Upper lobe of right lung (tissue), 1 donor: Measurements from ENCODE around the gene COL13A1. TPM values are rescaled to one million over a fixed set of nuclear protein-coding genes. Genes with fewer than 3 reads are reported as not detected.

Experiments used
- ATAC-seq: fragments of 200-7000 bp; cut with Tn5 transposase; one replicate; pipeline ENCODE4 v1.9.1; 2020; ENCODE audit warnings: mild to moderate bottlenecking, moderate library complexity
- DNase-seq: peaks from one replicate; pipeline ENCODE4 v3.0.0-alpha.2; 2020
- H3K27ac ChIP-seq: fragments of 200-600 bp; one replicate; pipeline ENCODE4 v1.8.0; 2022
- H3K27me3 ChIP-seq: fragments of 200-600 bp; one replicate; pipeline ENCODE4 v1.8.0; 2022; ENCODE audit warnings: mild to moderate bottlenecking
- H3K36me3 ChIP-seq: fragments of 200-600 bp; one replicate; pipeline ENCODE4 v1.8.0; 2022
- H3K4me1 ChIP-seq: fragments of 200-600 bp; one replicate; pipeline ENCODE4 v1.8.0; 2022
- H3K4me3 ChIP-seq: fragments of 200-600 bp; one replicate; pipeline ENCODE4 v1.8.0; 2022; ENCODE audit warnings: mild to moderate bottlenecking
- H3K9me3 ChIP-seq: fragments of 200-600 bp; one replicate; pipeline ENCODE4 v1.8.0; 2022
- CTCF ChIP-seq: fragments of 200-600 bp; IDR thresholded peaks from one replicate; pipeline ENCODE4 v1.8.0; 2022; ENCODE audit warnings: antibody characterized with exemption
- intact Hi-C: fragments of 100-400 bp; cut with DNase I; formaldehyde crosslinking; loops from one replicate; pipeline ENCODE4 v1.11.0; 2022
- total RNA-seq: library from RNA; stranded (reverse); fragmentation: NEBNext Ultra II Directional; extraction: Animal tissue kit (Norgen Biotek cat#: 25700); gene quantifications from one replicate; pipeline ENCODE4 v1.2.1, GENCODE V29; 2021
- donor health status: DM: no; HTN: yes; CAD: no; lungs with severe emphysema.

Gene COL13A1
- total RNA-seq, 1 donor from 2014 or later, result 13.5 TPM

- H3K4me3 ChIP-seq, result no peak overlapping the region
- intact Hi-C loops, result no loop called here
- TF ChIP-seq CTCF, result no peak
- DNase-seq (no peak), ATAC-seq (no peak)
- H3K36me3 ChIP-seq, result no peaks in the 10 kb centered on the region
- H3K27ac ChIP-seq, result no peak overlapping the region
- H3K27me3 ChIP-seq, result no peaks in the 10 kb centered on the region
- no peaks in the 10 kb centered on the region for H3K4me1 ChIP-seq
- H3K9me3 ChIP-seq, result no peaks in the 10 kb centered on the region
These were observed 167.1 kb downstream of the COL13A1 start for GRCh38 chr10:69968830-69969229.

GRCh38 chr10:69969977-69970376 lies 168.3 kb downstream of the COL13A1 start:
- Histone ChIP-seq H3K4me3 (no peak overlapping the region), H3K4me1 (no peaks in the 10 kb centered on the region), H3K27me3 (peaks cover 4% of the 10 kb centered on the region), H3K27ac (no peak overlapping the region), H3K36me3 (no peaks in the 10 kb centered on the region), H3K9me3 (no peaks in the 10 kb centered on the region)
- DNase-seq (no peak), ATAC-seq (no peak)
- intact Hi-C loops, result no loop called here
- TF ChIP-seq CTCF, result no peak

GRCh38 chr10:69972981-69973397 lies 171.3 kb downstream of the COL13A1 start:
- DNase-seq, result no peak
- Histone ChIP-seq H3K4me3 (no peak overlapping the region), H3K27me3 (peaks cover 5% of the 10 kb centered on the region), H3K27ac (no peak overlapping the region), H3K9me3 (no peaks in the 10 kb centered on the region), H3K4me1 (no peaks in the 10 kb centered on the region), H3K36me3 (no peaks in the 10 kb centered on the region)
- intact Hi-C loops, result no loop called here
- no peak for TF ChIP-seq CTCF
- no peak for ATAC-seq

GRCh38 chr10:69973678-69974077 lies 172.0 kb downstream of the COL13A1 start:
- intact Hi-C loops, result no loop called here
- DNase-seq (no peak), ATAC-seq (no peak)
- Histone ChIP-seq H3K4me3 (no peak overlapping the region), H3K9me3 (no peaks in the 10 kb centered on the region), H3K36me3 (no peaks in the 10 kb centered on the region), H3K4me1 (no peaks in the 10 kb centered on the region), H3K27ac (no peak overlapping the region), H3K27me3 (peaks cover 5% of the 10 kb centered on the region)
- no peak for TF ChIP-seq CTCF

- DNase-seq (no peak), ATAC-seq (no peak)
- Histone ChIP-seq H3K27me3 (peaks cover 5% of the 10 kb centered on the region), H3K36me3 (no peaks in the 10 kb centered on the region), H3K27ac (no peak overlapping the region), H3K9me3 (no peaks in the 10 kb centered on the region), H3K4me3 (no peak overlapping the region), H3K4me1 (no peaks in the 10 kb centered on the region)
- no peak for TF ChIP-seq CTCF
- intact Hi-C loops, result no loop called here
These were observed 172.9 kb downstream of the COL13A1 start for GRCh38 chr10:69974551-69975155.
